AG04450 (cell line): ENCODE results near the gene PHF10. TPM values are rescaled to one million over a fixed set of nuclear protein-coding genes. Genes with fewer than 3 reads are reported as not detected.

Experiments used
- CTCF ChIA-PET: fragments of 300-600, 350-600 bp; formaldehyde crosslinking; extraction: SDS; loops from one replicate; lab custom pipeline; 2022; ENCODE audit warnings: antibody characterized with exemption, inconsistent platforms; lab: Charles Lee
- POLR2A ChIA-PET: fragments of 350-600 bp; formaldehyde crosslinking; extraction: SDS; loops from one replicate; lab custom pipeline; 2021; ENCODE audit warnings: antibody characterized with exemption, inconsistent platforms; lab: Yijun Ruan, JAX
- DNase-seq: peaks from one replicate; pipeline ENCODE4 v3.0.0-alpha.2; 2011; ENCODE audit warnings: low read depth, low spot score
- H3K27ac ChIP-seq: one replicate; pipeline ENCODE4 v1.5.1; 2012; ENCODE audit warnings: low read depth, low read length, control low read depth
- H3K27me3 ChIP-seq: one replicate; pipeline ENCODE4 v1.6.0; 2012; ENCODE audit warnings: low read length; ENCODE audit not compliant: control insufficient read depth, insufficient read depth
- H3K4me3 ChIP-seq: 2 replicates; pipeline ENCODE4 v1.5.1; 2011; ENCODE audit warnings: mild to moderate bottlenecking, low read depth, low read length, control low read depth
- H3K9me3 ChIP-seq: 2 replicates; pipeline ENCODE4 v1.5.1; 2012; ENCODE audit warnings: low read length; ENCODE audit not compliant: control insufficient read depth, insufficient read depth
- polyA plus RNA-seq: library from polyadenylated mRNA; depleted of rRNA; stranded (reverse); fragments of >200 nt; gene quantifications from 2 replicates; pipeline ENCODE4 v1.2.3, GENCODE V29; 2011
- TF ChIP-seq, protein P1 (sequence below): IDR thresholded peaks from 2 replicates; pipeline ENCODE4 v1.5.1; 2011; ENCODE audit warnings: low read depth, low read length, control low read depth, inconsistent platforms

The PHF10 gene
- polyA plus RNA-seq, 1 experiment = 25.9 TPM

GRCh38 chr6:169738204-169738975 lies 14.1 kb upstream of the PHF10 start:
- POLR2A ChIA-PET = interaction anchor here (0.6 kb wide), 1 partner anchor 120 kb away, joined by 7 read pairs; no protein-coding TSS in a partner anchor
- Histone ChIP-seq H3K27ac (no peak overlapping the region), H3K4me3 (no peak overlapping the region), H3K27me3 (peaks cover 5% of the 10 kb centered on the region), H3K9me3 (no peaks in the 10 kb centered on the region)
- TF ChIP-seq, protein P1, sequence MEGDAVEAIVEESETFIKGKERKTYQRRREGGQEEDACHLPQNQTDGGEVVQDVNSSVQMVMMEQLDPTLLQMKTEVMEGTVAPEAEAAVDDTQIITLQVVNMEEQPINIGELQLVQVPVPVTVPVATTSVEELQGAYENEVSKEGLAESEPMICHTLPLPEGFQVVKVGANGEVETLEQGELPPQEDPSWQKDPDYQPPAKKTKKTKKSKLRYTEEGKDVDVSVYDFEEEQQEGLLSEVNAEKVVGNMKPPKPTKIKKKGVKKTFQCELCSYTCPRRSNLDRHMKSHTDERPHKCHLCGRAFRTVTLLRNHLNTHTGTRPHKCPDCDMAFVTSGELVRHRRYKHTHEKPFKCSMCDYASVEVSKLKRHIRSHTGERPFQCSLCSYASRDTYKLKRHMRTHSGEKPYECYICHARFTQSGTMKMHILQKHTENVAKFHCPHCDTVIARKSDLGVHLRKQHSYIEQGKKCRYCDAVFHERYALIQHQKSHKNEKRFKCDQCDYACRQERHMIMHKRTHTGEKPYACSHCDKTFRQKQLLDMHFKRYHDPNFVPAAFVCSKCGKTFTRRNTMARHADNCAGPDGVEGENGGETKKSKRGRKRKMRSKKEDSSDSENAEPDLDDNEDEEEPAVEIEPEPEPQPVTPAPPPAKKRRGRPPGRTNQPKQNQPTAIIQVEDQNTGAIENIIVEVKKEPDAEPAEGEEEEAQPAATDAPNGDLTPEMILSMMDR = no peak
- no peak for DNase-seq
- CTCF ChIA-PET = no interaction called here

GRCh38 chr6:169729961-169730360 lies 5.7 kb upstream of the PHF10 start:
- no peak overlapping the region for H3K27ac ChIP-seq
- no peaks in the 10 kb centered on the region for H3K27me3 ChIP-seq
- TF ChIP-seq, protein P1 = no peak
- H3K4me3 ChIP-seq = no peak overlapping the region
- CTCF ChIA-PET = interaction anchor here (0.7 kb wide), 1 partner anchor 479 kb away, joined by 18 read pairs; no protein-coding TSS in a partner anchor
- no peaks in the 10 kb centered on the region; the same call in 1 of the 2 replicates for H3K9me3 ChIP-seq
- no peak for DNase-seq
- POLR2A ChIA-PET = no interaction called here

DNA sequence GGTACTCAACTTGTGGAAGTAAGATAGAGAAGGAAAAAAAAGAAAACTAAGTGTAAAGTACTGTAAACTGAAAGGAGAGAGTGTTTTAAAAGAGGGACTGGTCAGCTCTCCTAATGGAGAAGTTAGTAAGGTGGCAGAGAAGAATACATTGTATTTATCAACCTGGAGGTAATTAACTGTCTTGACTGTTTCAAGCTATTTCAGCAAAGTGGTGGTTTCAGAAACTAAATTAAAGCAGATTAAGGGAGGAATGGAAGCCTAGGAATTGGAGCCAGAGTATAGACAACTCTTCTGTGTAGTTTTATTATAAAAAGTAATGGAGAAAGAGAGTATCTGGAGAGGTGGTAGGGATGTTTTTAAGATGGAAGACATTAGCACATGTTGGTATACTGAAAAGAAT lies 2.7 kb upstream of the PHF10 start:
- H3K27me3 ChIP-seq = no peaks in the 10 kb centered on the region
- H3K4me3 ChIP-seq = no peak overlapping the region
- DNase-seq = no peak
- TF ChIP-seq, protein P1 = no peak
- no peaks in the 10 kb centered on the region; the same call in 1 of the 2 replicates for H3K9me3 ChIP-seq
- H3K27ac ChIP-seq = no peak overlapping the region
- ChIA-PET POLR2A (no interaction called here), CTCF (interaction anchor here (1.8 kb wide), 1 partner anchor 105 kb away, joined by 5 read pairs; no protein-coding TSS in a partner anchor)

DNA sequence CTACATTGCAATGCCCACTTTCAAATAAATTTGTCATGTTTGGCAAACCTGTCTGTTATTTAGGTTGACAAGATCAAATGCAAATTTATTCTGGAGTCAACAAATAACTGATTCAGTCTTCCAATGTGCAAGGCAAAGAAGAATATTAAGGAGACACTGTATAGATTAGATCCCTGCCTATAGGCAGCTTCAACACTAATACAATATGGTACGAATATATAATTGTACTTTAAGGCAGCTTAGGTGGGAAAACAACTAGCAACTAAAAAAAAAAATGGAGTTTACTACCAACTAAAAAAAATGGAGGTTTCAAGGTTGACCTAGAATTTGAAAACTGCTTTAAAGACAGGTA lies 1.7 kb upstream of the PHF10 start:
- Histone ChIP-seq H3K27me3 (no peaks in the 10 kb centered on the region), H3K9me3 (no peaks in the 10 kb centered on the region; the same call in 1 of the 2 replicates), H3K4me3 (no peak overlapping the region), H3K27ac (no peak overlapping the region)
- ChIA-PET POLR2A (interaction anchor here (1.2 kb wide), 1 partner anchor 24 kb away, joined by 6 read pairs; no protein-coding TSS in a partner anchor), CTCF (interaction anchor here (1.8 kb wide), 1 partner anchor 106 kb away, joined by 5 read pairs; no protein-coding TSS in a partner anchor)
- TF ChIP-seq, protein P1 = no peak
- DNase-seq = no peak
